AG04449 (cell line): ENCODE measurements around the gene SMAP2.

Experiments used
- CTCF ChIA-PET: fragments of 350-600 bp; formaldehyde crosslinking; extraction: SDS; loops from one replicate; lab custom pipeline; 2021; ENCODE audit warnings: antibody characterized with exemption; lab: Yijun Ruan, JAX
- POLR2A ChIA-PET: fragments of 400-600, 350-600 bp; formaldehyde crosslinking; extraction: SDS; loops from one replicate; lab custom pipeline; 2020; ENCODE audit warnings: antibody characterized with exemption, inconsistent platforms; lab: Yijun Ruan, JAX
- DNase-seq: peaks from one replicate; pipeline ENCODE4 v3.0.0-alpha.2; 2010; ENCODE audit warnings: low read depth, low spot score
- H3K4me3 ChIP-seq: 2 replicates; pipeline ENCODE4 v1.5.1; 2011; ENCODE audit warnings: low read depth, mild to moderate bottlenecking, control low read depth, low read length
- TF ChIP-seq, protein P1 (sequence below): IDR thresholded peaks from one replicate; pipeline ENCODE4 v1.5.1; 2011; ENCODE audit warnings: mild to moderate bottlenecking, moderate library complexity, low read length, control low read depth, inconsistent platforms; ENCODE audit not compliant: insufficient read depth; ENCODE audit errors: missing control alignments

Gene SMAP2

DNA sequence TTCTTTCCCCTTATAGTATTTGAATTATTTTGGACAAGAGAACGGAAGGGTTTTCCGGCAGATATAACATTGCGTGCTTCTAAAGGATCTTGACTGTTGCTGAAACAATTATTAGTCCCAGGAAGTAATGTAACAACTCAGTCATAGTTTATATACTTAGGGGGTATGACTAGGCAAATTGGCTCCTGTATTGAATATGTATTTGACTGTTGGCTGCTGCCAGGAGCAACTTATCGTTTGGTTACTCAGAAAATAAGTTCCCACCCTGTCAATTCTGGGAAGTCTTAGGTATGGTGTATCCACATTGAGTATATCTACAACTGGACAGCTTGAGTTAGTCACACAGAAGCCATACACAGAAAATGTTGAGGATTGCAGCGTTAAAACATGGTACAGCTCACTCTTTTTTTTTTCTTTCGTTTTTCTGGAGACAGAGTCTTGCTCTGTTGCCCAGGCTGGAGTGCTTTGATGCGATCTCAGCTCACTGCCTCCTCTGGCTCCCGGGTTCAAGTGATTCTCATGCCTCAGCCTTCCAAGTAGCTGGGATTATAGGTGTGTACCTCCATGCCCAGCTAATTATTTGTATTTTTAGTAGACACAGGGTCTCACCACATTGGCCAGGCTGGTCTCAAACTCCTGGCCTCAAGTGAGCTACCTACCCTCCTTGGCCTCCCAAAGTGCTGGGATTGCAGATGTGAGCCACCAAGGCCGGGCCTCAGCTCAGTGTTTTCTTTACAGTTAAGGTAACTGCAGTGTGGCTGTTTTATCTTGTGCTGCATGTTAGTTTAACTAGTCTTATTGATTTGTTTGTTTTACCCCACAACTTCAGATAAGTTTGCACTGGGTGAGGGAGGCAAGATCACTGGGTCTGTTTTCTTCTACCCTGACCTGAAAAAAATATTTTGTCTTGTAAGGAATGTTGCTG, 10.2 kb downstream of the SMAP2 start:
- CTCF ChIA-PET = interaction anchor here (1.4 to 3.0 kb wide), 6 partner anchors 21 to 240 kb away, joined by 3 to 14 read pairs (median 12); no protein-coding TSS in a partner anchor
- POLR2A ChIA-PET = interaction anchor here (1.5 kb wide), 1 partner anchor 10 kb away, joined by 5 read pairs; the partner anchor contains the start of gene SMAP2
- no peak for DNase-seq
- no peak overlapping the region for H3K4me3 ChIP-seq
- TF ChIP-seq, protein P1, sequence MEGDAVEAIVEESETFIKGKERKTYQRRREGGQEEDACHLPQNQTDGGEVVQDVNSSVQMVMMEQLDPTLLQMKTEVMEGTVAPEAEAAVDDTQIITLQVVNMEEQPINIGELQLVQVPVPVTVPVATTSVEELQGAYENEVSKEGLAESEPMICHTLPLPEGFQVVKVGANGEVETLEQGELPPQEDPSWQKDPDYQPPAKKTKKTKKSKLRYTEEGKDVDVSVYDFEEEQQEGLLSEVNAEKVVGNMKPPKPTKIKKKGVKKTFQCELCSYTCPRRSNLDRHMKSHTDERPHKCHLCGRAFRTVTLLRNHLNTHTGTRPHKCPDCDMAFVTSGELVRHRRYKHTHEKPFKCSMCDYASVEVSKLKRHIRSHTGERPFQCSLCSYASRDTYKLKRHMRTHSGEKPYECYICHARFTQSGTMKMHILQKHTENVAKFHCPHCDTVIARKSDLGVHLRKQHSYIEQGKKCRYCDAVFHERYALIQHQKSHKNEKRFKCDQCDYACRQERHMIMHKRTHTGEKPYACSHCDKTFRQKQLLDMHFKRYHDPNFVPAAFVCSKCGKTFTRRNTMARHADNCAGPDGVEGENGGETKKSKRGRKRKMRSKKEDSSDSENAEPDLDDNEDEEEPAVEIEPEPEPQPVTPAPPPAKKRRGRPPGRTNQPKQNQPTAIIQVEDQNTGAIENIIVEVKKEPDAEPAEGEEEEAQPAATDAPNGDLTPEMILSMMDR = no peak

DNA sequence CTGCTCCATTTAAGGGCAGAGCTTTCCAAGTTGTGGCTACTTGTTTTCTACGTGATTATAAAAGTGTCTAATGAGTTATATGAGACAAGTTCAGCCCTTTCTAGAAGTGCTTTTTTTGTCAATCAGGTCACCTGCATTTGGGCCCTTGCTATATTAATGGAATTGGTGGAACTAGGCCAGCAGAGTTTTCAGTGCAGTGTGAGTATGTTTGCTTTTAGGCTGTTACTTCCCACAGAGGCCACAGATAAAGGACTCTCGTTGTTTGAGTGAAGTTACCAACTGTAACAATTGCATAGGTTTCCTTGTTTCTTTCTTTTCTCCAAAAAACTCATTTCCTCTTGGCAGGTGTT, 10.9 kb downstream of the SMAP2 start:
- ChIA-PET POLR2A (interaction anchor here (1.5 kb wide), 1 partner anchor 11 kb away, joined by 5 read pairs; the partner anchor contains the start of gene SMAP2), CTCF (interaction anchor here (1.4 to 3.0 kb wide), 4 partner anchors 20 to 230 kb away, joined by 3 to 14 read pairs (median 10); no protein-coding TSS in a partner anchor)
- TF ChIP-seq, protein P1 = no peak
- DNase-seq = no peak
- no peak overlapping the region for H3K4me3 ChIP-seq

DNA sequence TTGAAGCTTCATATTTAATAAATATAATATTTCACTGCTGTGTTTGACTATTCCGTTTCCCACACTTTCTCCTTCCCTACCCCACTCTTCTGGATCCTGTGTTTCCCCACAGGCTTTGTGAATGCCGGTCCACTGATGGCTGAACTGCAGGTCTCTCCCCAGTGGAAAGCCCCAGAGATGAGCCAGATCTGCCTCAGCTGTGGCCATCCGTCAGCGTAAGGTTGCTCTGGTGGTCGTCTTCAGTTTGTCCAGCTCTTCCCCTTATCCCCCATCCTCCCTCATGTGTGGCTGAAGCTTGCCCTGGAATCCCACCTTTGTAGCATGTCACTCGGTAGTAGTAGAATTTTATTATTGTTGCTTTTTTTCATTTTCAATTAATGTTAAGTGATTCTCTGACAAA, 11.4 kb downstream of the SMAP2 start:
- no peak overlapping the region for H3K4me3 ChIP-seq
- DNase-seq = no peak
- ChIA-PET POLR2A (interaction anchor here (1.5 kb wide), 1 partner anchor 11 kb away, joined by 5 read pairs; the partner anchor contains the start of gene SMAP2), CTCF (interaction anchor here (1.0 to 3.0 kb wide), 4 partner anchors 20 to 231 kb away, joined by 3 to 14 read pairs (median 5); no protein-coding TSS in a partner anchor)
- TF ChIP-seq, protein P1 = no peak

DNA sequence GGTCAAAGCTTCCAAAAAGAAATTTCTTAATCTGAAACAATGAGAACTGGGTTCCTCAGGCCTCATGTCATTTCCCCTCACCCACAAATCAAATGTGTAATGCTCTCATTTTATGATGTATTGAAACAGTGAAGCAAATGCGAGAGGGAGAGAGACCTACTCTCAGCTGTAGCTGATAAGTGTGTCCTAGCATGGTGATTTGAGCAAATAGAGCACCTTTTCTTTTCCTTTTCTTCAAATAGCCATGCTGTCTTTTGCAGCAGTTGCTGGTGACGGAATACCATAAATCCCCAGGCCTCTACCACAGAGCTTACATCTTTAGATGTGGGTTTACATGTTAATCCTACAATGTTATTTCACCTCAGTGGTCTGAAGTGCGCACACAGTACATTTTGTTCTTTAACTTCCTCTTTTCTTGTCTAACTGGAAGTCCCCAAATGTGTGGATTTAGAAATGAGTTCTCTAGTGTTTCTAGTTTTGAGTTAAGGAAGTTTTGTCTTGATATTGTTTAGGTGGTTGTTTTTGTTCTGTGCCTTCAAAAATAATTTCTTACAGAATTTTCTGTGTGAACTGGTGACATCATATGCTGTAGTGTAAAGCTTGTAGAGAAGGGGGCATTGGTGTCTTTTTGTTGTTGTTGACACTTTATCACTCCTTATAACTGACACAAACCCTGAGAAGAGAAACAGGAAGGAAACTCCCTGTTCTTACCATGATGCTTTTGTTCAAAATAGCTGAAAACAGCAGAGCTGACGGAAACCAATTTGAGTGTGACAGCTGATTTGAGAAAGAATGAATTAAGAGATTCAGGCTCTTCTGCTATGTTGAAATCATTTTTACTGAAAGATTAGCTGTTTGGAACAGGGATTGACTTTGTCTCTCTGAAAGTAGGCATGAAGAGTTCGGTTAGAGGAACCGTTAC, 12.2 kb downstream of the SMAP2 start:
- H3K4me3 ChIP-seq = no peak overlapping the region
- no peak for DNase-seq
- CTCF ChIA-PET = interaction anchor here (0.9 to 3.0 kb wide), 7 partner anchors 9 to 243 kb away, joined by 3 to 14 read pairs (median 4); no protein-coding TSS in a partner anchor
- POLR2A ChIA-PET = interaction anchor here (1.5 kb wide), 1 partner anchor 12 kb away, joined by 5 read pairs; the partner anchor contains the start of gene SMAP2
- TF ChIP-seq, protein P1 = no peak

DNA sequence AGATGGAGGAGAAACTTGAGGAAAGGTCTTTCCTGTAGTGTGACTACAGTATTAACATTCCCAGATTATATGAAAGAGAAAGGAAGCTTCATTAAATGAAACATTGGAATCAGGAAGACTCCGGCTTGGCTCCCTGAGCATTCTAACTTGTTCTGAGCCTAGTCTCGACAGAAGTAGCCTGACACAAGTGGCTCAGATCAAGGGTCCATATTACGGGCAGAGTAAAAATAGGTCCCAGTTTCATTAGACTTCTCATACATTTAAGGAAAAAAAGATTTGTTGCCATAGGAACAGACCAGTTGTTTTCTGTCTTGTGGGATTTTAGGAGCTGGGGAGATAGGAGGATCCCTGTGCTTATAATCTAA, 12.8 kb downstream of the SMAP2 start:
- ChIA-PET POLR2A (no interaction called here), CTCF (interaction anchor here (0.9 to 3.0 kb wide), 5 partner anchors 10 to 243 kb away, joined by 3 to 14 read pairs (median 4); no protein-coding TSS in a partner anchor)
- H3K4me3 ChIP-seq = no peak overlapping the region
- DNase-seq = no peak
- TF ChIP-seq, protein P1 = no peak
